NT2/D1 (cell line): ENCODE measurements around the gene DTNB.

Experiments
- SUZ12 ChIP-seq: IDR thresholded peaks from 2 replicates; pipeline ENCODE4 v1.6.1; 2011; ENCODE audit not compliant: insufficient read length, insufficient read depth; ENCODE audit errors: extremely low read depth
- YY1 ChIP-seq: IDR thresholded peaks from 2 replicates; pipeline ENCODE4 v1.6.1; 2011; ENCODE audit not compliant: insufficient read length, insufficient read depth

DNA sequence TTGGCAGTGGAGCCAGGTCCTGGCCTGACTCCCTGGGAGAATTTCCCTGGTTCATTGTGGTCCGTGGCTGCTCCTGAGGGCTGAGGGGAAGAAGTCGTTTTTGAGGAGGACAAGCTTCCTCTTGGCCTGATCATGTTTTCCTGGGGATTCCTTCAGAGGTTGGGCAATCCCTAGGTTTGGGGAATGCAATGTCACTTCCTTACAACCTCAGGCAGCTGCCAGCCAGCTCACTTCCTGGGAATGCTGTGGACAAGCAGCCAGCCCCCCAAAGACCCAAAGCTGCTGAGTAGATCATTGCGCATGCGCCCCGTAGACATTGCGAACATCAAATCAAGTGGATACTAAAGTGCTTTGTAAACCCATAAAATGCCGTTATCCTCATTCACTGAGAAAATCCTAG lies 324.0 kb downstream of the DTNB start:
- TF ChIP-seq YY1 (no peak), SUZ12 (no peak)
